Lung (tissue), 12 donors: ENCODE results near the gene BOD1L1. TPM values are rescaled to one million over a fixed set of nuclear protein-coding genes. Genes with fewer than 3 reads are reported as not detected.

Experiments
- ATAC-seq: fragments of 200-7000 bp; cut with Tn5 transposase; one replicate; pipeline ENCODE4 v1.9.1; 2020; ENCODE audit warnings: moderate number of reproducible peaks; ENCODE audit not compliant: insufficient read depth, low FRiP score
- DNase-seq, 3 donors: peaks; one replicate each; pipeline ENCODE4 v3.0.0-alpha.2; 2013 to 2017
- H3K27ac ChIP-seq, 2 donors: one replicate each; pipeline ENCODE4 v1.5.1; 2013; ENCODE audit warnings: mild to moderate bottlenecking in 2 of 2, moderate library complexity in 2 of 2, control low read depth in 1 of 2, inconsistent platforms in 1 of 2, low read depth in 1 of 2, low read length in 1 of 2
- H3K27me3 ChIP-seq, 3 donors: one replicate each; pipeline ENCODE4 v1.5.1; 2013; ENCODE audit warnings: low read length in 2 of 3; ENCODE audit not compliant: control insufficient read depth in 3 of 3, insufficient read depth in 3 of 3
- H3K36me3 ChIP-seq, 4 donors: one replicate each; pipeline ENCODE4 v1.5.1; 2013; ENCODE audit warnings: low read length in 4 of 4, mild to moderate bottlenecking in 1 of 4, moderate library complexity in 1 of 4; ENCODE audit not compliant: control insufficient read depth in 4 of 4, insufficient read depth in 4 of 4
- H3K4me1 ChIP-seq, 5 donors: one replicate each; pipeline ENCODE4 v1.5.1; 2013; ENCODE audit warnings: low read length in 5 of 5, mild to moderate bottlenecking in 2 of 5, moderate library complexity in 1 of 5; ENCODE audit not compliant: control insufficient read depth in 5 of 5, insufficient read depth in 5 of 5
- H3K4me3 ChIP-seq: one replicate; pipeline ENCODE4 v1.5.1; 2013; ENCODE audit warnings: mild to moderate bottlenecking, control low read depth, moderate library complexity
- H3K9ac ChIP-seq, 2 donors: one replicate each; pipeline ENCODE4 v1.5.1; 2013; ENCODE audit warnings: low read length in 2 of 2, control low read depth in 1 of 2; ENCODE audit not compliant: insufficient read depth in 1 of 2
- H3K9me3 ChIP-seq, 4 donors: one replicate each; pipeline ENCODE4 v1.5.1; 2013; ENCODE audit warnings: low read length in 3 of 4, mild to moderate bottlenecking in 1 of 4, moderate library complexity in 1 of 4; ENCODE audit not compliant: control insufficient read depth in 4 of 4, insufficient read depth in 3 of 4
- CTCF ChIP-seq: IDR thresholded peaks from 2 replicates; pipeline ENCODE4 v1.5.1; 2012; ENCODE audit warnings: mild to moderate bottlenecking; ENCODE audit errors: control extremely low read depth, extremely low read depth
- WGBS, 2 donors: extraction: QIAGEN DNeasy Blood & Tissue Kit; methylation state at CpG; one replicate each; pipeline ENCODE4 v1.1.7; 2013; 5-methylcytosine and 5-hydroxymethylcytosine counted together
- polyA plus RNA-seq, 2 donors: library from polyadenylated mRNA; stranded (reverse); fragments of 200-250 nt; gene quantifications; one replicate each; pipeline ENCODE4 v1.2.1, GENCODE V29; 2013
- total RNA-seq, 2 donors: library from RNA; depleted of rRNA in 1 of 2; stranded (reverse); fragments of >200 nt in 1 of 2; gene quantifications; one replicate each; pipeline ENCODE4 v1.2.1, GENCODE V29; 2014 to 2021
- donor health status: control.
- donor health status: control.
- donor health status: Bipolar disorder and iron deficiency.
- donor health status: healthy.
- donor health status: DM: yes; HTN: yes; CAD: no.

The BOD1L1 gene
- total and polyA plus RNA-seq, 4 donors, result 8.5 to 83.9 (median 24.0) TPM

- Histone ChIP-seq H3K4me3 (no peak overlapping the region), H3K27ac (no peak overlapping the region), H3K4me1 (peaks cover 0 to 12% (median 3%) of the 10 kb centered on the region in 5 donors), H3K36me3 (no peaks in the 10 kb centered on the region), H3K27me3 (peaks cover 0 to 6% (median 4%) of the 10 kb centered on the region in 3 donors), H3K9ac (no peak overlapping the region), H3K9me3 (peaks cover 0 to 3% (median 0%) of the 10 kb centered on the region in 4 donors)
- TF ChIP-seq CTCF, result no peak
- ATAC-seq, result no peak
- peak in 2 of 3 donors; percentile 22 to 51 for DNase-seq
- 56 to 76% methylated on average over 8 of the region's 8 CpGs for WGBS, 2 donors
Observed at GRCh38 chr4:13640149-13640940, 12.8 kb upstream of the BOD1L1 start.

GRCh38 chr4:13635286-13635799, 7.8 kb upstream of the BOD1L1 start:
- Histone ChIP-seq H3K9ac (no peak overlapping the region), H3K36me3 (no peaks in the 10 kb centered on the region), H3K9me3 (peaks cover 0 to 3% (median 0%) of the 10 kb centered on the region in 4 donors), H3K4me3 (no peak overlapping the region), H3K27ac (no peak overlapping the region), H3K27me3 (peaks cover 0 to 8% (median 4%) of the 10 kb centered on the region in 3 donors), H3K4me1 (peaks cover 0 to 5% (median 0%) of the 10 kb centered on the region in 5 donors)
- no peak for DNase-seq
- 88 to 96% methylated on average over 1 of the region's 1 CpG for WGBS, 2 donors
- no peak for TF ChIP-seq CTCF
- ATAC-seq, result no peak

GRCh38 chr4:13633671-13634070, 6.1 kb upstream of the BOD1L1 start:
- no peaks in the 10 kb centered on the region for H3K9me3 ChIP-seq
- no peak for DNase-seq
- peaks cover 0 to 8% (median 4%) of the 10 kb centered on the region in 3 donors for H3K27me3 ChIP-seq
- TF ChIP-seq CTCF, result no peak
- no peak overlapping the region for H3K9ac ChIP-seq
- no peaks in the 10 kb centered on the region for H3K36me3 ChIP-seq
- no peak overlapping the region for H3K4me3 ChIP-seq
- 87 to 95% methylated on average over 1 of the region's 1 CpG for WGBS, 2 donors
- peaks cover 0 to 5% (median 0%) of the 10 kb centered on the region in 5 donors for H3K4me1 ChIP-seq
- H3K27ac ChIP-seq, result no peak overlapping the region
- no peak for ATAC-seq
